DND-41 (cell line): ENCODE measurements around the gene TCEANC2.

ENCODE experiments used
- CTCF ChIP-seq: IDR thresholded peaks from 2 replicates; pipeline ENCODE4 v1.5.1; 2012; ENCODE audit warnings: borderline replicate concordance, low read length, moderate library complexity, mild to moderate bottlenecking; ENCODE audit not compliant: poor library complexity, severe bottlenecking; ENCODE audit errors: extremely low read depth
- EZH2 ChIP-seq: IDR thresholded peaks from 3 replicates; pipeline ENCODE4 v1.6.1; 2012; ENCODE audit warnings: borderline replicate concordance, low read depth, mild to moderate bottlenecking, moderate library complexity, low read length, inconsistent platforms; ENCODE audit not compliant: severe bottlenecking

- TF ChIP-seq CTCF (no peak), EZH2 (no peak)
Measured at GRCh38 chr1:54110996-54111395, 57.6 kb downstream of the TCEANC2 start.
